ENCODE measurements around the gene MIXL1.
"Not testable (repeated sequence)": the region's sequence is repeated elsewhere in the genome, so short reads cannot be mapped to it uniquely, and the experiment has no call there.

Gene MIXL1

DNA sequence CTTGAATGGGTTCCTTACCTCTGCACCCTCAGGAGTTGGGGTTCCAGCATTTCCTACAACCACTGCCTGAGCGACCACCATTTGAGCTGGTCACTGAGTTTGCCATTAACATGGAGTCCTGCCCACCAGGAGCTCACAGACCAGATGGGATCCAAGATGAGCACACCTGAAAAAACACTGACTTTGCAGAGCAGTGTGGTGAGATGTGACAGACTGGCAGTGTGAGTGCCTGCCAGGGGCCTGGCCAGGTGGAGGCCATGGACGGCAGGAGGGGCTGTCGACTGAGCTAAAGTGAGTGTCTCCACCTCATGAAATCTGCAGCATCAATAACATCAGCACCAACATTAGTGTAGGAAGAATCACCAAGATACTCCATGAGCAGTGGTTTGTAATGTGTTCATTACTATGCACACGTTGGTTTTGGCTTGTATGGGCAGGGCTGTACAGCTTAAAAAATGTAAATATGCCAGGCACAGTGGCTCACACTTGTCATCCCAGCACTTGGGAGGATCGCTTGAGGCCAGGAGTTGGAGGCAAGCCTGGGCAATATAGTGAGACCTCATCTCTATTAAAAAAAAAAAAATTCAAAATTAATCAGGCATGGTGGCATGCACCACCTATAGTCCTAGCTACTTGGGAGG is 12.2 kb upstream of the MIXL1 start:
- DNase-seq, result no peak
- intact Hi-C loops (cut with DNase I), result no loop called here

DNA sequence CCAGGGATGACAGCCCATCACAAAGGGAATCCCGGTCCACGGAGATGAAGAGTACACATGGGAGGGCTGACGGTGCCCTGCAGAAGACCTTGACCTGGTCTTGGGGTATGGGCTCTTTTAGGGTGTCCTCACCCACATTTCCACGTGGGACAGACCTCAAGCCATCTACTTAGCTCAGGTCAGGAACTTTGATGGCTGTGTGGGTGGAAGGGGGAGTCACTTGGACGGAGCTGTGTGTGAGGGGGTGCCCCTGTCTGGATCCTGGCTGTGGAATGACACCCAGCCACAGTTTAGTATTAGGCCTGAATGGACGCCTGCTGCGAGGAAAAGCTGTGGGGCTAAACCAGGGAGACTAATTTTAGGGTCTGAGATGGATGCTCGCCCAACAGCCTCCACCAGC is 10.9 kb upstream of the MIXL1 start:
- DNase-seq, result no peak
- intact Hi-C loops (cut with DNase I), result no loop called here

DNA sequence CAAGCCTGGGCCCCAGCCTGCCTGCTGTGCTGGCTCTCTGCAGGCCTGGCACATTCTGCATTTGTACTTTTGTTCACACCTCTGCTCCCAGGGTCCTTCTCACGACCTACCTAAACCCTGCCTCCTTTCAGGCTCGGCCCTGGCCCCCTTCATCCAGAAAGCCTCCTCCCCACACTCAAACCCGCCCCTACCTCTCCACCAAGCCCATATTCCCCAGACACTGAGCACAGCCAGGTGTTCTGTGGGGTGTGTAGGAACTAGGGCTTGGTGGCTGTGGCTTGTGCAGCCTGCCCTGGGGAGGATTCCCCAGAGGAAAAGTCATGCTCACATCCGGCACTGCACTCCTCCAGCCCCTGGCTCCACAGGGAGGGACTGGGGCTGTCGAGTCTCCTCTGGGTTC is 8.2 kb upstream of the MIXL1 start:
- intact Hi-C loops (cut with DNase I), result no loop called here
- no peak for DNase-seq

DNA sequence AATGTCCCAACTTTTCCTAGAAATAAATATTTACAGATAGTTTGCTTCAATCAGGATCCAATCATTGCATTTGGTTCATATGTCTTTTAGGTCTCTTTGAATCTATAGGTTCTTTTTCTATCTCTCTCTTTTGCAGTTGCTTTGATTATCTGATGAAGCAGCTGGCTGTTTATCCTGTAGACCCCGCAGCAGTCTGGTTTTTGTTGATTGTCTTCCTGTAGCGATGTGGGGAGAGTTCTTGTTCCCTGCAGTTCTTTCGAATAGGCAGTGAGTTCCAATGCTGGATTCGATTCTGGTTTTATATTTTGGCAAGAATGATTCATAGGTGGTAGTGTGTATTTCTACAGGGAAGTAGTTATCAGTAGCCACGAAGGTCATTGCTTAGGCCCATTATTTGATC is 7.4 kb upstream of the MIXL1 start:
- intact Hi-C loops (cut with DNase I), result no loop called here
- no peak for DNase-seq

DNA sequence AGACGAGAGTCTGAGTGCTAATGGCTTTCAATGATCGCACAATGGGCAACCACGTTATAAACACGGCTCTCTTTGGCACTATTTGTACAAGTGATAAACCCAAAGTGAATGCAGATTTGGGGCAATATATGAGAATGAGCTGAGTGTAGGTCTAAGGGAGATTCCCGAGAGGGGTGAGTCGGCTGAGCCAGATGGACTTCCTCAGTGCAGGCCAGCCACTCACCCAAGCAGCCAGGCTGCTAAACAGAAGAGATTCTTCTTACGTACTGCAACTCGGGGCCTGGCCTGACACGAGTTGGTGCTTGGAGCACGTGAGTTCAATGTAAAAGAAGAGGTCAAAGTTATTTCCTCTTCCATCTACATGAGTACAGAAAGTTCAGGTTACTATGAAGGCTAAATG is 6.2 kb upstream of the MIXL1 start:
- intact Hi-C loops (cut with DNase I), result no loop called here
- DNase-seq, result peak in 1 of 10 donors; percentile 34

DNA sequence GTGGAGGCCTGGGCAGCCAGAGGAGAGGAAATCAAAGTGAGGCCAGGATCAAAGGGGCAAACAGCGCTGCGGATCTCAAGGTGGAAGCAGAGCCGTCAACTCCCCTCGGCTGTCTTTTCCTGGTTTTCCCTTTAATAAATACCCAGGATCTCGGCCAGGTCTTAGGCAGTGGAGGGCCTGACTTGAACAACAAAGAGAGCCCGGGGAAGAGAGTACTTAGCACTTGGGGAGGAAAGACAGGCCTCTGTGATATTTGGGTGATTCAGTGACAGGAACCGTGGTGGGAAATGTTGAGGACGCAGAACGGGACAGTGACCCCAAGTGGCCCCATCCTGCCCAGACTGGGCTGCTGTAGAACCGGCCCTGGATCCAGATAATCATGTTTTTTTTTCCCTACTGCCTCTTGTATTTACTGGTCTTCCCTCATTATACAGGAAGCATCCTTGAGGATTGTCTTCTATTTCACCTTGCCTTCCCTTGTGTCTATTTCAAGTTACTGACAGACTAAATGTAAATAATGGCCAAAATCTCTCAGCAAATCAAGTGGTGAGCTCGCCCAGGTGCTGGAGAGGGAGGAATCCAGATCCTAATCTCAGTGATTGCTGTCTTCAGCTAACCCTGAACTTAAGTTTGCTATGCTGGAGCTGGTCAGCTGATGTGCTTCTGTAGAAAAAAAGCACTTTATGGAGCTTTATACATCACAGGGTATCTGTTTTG is 2.8 kb upstream of the MIXL1 start:
- intact Hi-C loops (cut with DNase I), result no loop called here
- DNase-seq, result peak in 1 of 10 donors; percentile 16

DNA sequence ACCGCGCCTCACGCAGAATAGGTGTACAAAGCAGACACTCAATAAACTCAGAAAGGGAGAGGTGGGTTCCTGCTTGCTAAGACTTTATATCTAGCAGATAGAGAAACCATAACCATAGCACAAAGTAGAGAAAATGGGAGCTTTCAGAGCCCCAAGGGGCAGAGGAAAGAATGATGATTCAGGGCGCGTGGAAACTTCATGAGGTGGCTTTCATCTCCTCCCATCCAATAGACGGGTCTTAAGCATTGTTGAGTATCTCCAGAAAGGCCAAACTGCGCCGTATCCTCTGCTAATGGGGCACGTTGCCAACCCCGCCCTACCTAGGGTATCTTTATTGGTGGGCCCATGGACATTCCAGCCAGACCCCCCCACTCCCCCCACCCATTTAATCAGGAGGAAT is 778 bp upstream of the MIXL1 start:
- DNase-seq, result no peak
- intact Hi-C loops (cut with DNase I), result loop anchor here (2.0 kb wide), 1 partner anchor 68 kb away; no protein-coding TSS in a partner anchor

DNA sequence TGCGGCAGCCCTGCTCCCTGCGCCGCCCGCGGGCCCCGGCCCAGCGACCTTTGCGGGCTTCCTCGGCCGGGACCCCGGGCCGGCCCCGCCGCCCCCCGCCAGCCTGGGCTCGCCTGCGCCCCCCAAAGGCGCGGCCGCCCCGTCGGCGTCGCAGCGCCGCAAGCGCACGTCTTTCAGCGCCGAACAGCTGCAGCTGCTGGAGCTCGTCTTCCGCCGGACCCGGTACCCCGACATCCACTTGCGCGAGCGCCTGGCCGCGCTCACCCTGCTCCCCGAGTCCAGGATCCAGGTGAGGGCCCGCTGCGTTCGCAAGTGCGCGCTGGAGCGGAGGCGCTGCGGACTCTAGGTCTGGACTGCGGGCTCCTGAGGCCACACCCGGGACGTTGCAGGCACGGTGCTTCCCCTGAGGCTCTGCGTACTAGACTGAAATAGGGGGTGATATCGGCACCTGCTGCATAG is 351 bp downstream of the MIXL1 start:
- intact Hi-C loops (cut with DNase I), result loop anchor here (2.0 kb wide), 1 partner anchor 67 kb away; no protein-coding TSS in a partner anchor
- DNase-seq, result no peak

DNA sequence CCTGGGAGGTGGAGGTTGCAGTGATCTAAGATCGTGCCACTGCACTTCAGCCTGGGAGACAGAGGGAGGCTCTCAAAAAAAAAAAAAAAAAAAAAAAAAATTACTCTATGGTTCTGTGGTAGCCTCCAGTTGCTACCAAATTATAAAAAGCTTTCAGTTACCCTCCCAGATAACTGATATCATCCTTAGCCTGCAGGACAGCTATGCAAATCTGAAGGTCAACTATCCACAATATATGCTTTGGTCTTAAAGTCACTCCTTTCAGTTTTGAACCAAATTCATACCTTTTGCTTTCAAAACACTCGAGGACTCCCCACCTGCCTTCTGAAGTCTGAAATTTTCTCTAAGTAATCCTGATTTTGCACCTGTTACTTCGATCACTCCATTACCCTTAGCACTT is 3.1 kb downstream of the MIXL1 start:
- no peak for DNase-seq
- intact Hi-C loops (cut with DNase I), result no loop called here

DNA sequence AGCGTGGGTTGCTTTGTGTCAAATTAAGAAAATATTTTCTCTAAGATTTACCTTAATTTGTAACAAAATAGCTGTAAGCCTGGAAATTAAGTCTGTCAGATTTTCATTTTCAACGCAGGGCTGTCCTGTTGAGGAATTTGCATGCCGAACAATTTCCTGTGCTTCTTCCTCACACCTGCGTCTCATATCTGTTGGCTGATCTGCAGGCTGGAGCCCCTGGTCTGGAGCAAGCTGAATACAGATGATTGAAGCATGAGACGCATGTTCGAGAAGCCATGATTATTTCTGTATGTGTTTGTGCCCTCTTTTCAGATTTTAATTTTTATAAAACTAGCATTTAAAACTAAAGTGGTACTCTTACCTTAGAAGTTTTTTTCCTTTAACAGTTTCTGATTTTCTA is 9.8 kb downstream of the MIXL1 start:
- no peak for DNase-seq
- intact Hi-C loops (cut with DNase I), result no loop called here

DNA sequence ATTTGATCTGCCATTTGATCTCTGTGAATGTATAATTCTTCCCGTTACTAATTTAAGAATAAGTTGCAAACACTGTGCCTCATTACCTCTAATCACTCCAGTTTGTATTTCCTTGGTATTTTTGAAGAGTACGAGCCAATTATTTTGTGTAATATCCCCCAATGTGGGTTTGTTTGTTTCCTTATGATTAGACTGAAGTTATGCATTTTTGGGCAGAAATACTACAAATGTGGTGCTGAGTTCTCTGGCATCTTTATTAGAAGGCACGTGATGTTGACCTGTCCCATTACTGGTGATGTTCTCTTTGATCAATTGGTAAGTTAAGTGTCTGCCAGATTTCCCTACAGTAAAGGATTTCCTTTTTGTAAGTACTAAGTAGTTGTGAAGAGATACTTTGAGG is 10.3 kb downstream of the MIXL1 start:
- no peak for DNase-seq
- intact Hi-C loops (cut with DNase I), result no loop called here

DNA sequence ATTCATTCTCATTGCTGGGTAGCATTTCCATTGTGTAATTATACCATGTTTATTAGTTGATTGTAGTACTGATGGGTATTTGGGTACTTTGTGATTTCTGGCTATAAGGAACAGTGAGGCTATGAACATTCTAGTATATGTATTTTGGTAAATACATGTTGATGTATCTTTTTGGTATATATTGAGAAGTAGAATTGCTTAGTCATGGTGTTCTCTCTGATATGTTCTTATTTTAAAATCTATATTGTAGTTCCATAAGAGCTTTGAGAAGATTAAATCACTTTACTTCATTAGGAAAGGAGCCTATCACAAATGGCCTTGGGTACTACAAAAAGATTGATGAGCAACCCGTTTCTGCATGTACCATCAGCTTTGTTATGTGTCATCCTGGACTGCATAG is 13.4 kb downstream of the MIXL1 start:
- intact Hi-C loops (cut with DNase I), result no loop called here

DNA sequence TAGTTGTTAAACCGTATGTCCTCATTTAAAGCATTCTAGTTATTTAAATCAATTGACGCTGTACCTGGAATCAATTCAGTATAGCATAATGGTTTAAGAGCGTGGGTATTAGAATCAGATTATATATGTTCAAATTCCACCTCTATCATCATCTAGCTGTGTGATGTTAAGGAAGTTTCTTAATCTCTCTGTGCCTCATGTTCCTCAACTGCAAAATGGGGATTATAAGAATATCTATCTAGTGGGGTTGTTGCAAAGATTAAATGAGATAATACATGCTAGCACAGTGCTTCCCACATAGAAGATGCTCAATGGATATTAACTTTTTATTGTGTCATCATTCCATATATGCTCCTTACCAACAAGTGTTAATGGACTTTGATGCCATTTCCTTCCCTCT is 16.0 kb downstream of the MIXL1 start:
- DNase-seq, result no peak
- intact Hi-C loops (cut with DNase I), result no loop called here

More for the DNA sequence above, 13.4 kb downstream of the MIXL1 start:
- no peak for DNase-seq

DNA sequence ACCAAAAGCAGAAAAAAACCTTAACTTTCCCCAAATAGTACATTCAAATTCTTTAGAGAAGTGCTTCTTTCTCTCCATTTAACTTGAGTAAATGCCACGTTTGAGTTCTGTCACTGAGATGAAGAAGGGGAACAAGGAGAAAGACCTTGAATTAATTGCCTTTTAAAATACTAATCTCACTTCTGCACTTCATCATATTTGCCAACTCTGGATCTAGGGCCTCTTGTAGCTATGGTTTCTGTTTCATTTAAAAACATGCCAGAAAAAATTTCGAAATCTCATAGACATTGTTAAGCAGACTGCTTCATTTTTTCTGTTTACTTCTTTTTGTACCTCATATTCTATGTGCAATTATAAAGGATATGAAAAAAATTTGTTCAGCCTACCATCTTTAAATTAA is 24.6 kb downstream of the MIXL1 start:
- intact Hi-C loops (cut with DNase I), result no loop called here
- DNase-seq, result no peak

DNA sequence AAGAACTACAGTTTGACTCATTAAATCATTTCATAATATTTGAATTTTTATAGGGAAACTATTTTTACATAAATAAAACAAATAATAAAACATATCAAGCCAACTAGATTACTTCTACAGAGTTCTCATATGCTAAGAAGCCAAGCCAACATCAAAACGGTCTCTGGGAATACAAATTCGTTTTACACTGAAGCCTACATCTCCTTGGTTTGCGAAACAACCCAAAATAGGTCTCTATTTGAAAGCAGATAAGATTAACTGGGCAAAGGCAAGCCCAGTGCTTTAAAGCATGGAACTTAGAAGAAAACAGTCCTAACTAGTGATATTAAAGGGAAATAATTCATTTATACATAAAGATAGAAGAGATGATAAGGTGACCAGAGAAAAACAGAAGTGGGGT is 25.3 kb downstream of the MIXL1 start:
- intact Hi-C loops (cut with DNase I), result no loop called here
- DNase-seq, result no peak

DNA sequence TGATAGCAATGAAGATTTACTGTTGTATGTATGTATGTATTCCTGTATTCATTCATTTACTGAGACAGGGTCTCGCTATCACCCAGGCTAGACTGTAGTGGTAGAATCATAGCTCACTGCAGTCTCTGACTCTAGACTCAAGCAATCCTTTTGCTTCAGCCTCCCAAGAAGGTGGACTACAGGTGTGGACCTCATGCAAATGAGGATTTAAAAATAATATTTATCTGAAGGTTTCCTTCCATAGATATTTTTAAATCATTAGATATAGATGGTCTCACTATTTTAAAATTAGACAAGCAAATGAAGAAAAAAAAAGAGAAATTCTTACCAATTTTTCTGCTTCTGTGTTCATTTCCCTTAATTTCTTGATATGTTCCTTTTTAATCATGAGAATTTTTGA is 27.0 kb downstream of the MIXL1 start:
- intact Hi-C loops (cut with DNase I), result no loop called here
- no peak for DNase-seq

DNA sequence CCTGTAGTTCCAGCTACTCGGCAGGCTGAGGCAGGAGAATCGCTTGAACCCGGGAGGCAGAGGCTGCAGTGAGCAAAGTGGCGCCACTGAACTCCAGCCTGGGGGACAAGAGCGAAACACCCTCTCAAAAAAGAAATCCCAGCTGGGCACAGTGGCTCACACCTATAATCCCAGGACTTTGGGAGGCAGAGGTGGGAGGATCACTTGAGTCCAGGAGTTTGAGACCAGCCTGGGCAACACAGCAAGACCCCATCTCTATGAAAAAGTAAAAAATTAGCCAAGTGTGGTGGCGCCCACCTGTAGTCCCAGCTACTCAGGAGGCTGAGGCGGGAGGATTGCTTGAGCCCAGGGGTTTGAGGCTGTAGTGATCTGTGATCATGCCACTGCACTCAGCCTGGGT is 29.4 kb downstream of the MIXL1 start:
- DNase-seq; intact Hi-C loops (cut with DNase I): not testable (repeated sequence)

DNA sequence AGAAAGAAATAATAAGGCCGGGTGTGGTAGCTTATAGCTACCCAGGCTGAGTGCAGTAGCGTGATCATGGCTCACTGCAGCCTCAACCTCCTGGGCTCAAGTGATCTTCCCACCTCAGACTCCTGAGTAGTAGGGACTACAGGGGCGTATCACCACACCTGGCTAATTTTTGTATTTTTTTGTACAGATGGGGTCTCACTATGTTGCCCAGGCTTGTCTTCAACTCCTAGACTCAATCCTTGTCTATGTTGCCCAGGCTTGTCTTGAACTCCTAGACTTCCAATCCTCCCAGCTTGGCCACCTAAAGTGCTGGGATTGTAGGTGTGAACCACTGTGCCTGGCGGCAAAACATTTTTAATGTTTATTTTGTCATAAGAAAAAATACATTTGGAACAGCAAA is 30.5 kb downstream of the MIXL1 start:
- intact Hi-C loops (cut with DNase I), result no loop called here
- DNase-seq, result no peak

DNA sequence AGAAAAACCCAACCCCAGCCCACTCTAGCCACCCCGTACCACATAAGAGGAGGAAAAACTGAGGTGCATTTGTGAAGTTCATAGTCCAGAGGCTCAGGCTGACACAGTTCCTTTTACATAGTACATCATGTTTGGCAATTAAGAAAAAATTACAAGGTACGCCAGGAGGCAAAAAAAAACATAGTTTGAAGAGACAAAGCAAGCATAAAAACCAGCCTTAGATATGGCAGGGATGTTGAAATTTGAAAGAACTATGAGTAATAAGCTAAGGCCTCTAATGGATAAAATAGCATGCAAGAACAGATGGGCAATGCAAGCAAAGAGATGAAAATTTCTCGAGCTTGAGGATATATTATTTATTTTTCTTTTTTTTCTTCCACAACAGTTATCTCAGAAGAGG is 31.9 kb downstream of the MIXL1 start:
- intact Hi-C loops (cut with DNase I), result no loop called here

DNA sequence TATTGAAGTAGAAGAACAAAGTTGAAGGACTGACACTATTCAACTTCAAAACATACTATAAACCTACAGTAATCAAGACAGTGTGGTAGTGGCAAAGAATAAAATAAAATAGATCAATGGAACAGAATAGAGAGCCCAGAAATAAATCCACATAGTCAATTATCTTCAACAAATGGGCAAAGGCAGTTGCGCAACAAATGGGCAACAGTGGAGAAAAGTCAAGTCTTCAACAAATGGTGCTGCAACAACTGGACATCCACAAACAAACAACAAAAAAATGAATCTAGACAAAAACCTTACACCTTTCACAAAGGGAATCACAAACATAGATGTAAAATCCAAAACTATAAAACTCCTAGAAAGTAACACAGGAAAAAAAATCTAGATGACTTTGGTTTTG is 38.4 kb downstream of the MIXL1 start:
- intact Hi-C loops (cut with DNase I), result no loop called here
- no peak for DNase-seq

More for the DNA sequence above, 31.9 kb downstream of the MIXL1 start:
- no peak for DNase-seq

DNA sequence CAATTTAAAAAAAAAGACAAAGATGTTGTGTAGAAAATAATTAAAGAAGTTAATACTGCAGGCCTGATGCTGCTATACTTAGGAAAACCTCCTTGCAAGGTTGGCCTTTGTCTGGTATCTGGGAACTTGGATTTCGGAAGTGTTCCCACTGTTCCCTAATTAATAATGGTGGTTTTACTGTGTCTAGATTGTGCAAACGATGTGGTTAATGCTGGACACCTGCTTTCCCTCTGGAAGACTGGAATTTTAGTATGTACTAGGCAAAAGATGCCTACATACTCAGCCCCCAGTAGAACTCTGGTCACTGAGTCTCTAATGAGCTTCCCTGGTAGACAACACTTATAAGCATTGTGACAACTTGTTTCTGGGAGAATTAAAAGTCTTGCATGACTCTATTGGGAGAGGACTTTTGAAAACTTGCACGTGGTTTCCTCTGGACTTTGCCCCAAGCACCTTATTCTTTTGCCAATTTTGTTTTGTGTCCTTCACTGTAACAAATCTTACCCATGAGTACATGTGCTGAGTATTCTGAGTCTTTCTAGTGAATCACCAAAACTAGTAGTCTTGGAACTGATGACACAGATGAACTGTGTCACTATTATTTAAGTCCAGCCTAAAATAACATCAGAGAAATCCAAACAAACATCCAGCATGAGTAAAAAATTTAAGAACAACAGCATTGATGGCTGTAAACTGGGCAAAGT is 45.1 kb downstream of the MIXL1 start:
- intact Hi-C loops (cut with DNase I), result no loop called here

More for the DNA sequence above, 45.1 kb downstream of the MIXL1 start:
- no peak for DNase-seq

Measured in posterior cingulate gyrus (tissue), 11 donors.